GM18861 (cell line): Measurements from ENCODE around the gene CAPN13.

Experiments used
- ATAC-seq: cut with Tn5 transposase; IDR thresholded peaks from one replicate; pipeline ENCODE4 v1.9.1; 2021; ENCODE audit not compliant: unreplicated experiment

Gene CAPN13

DNA sequence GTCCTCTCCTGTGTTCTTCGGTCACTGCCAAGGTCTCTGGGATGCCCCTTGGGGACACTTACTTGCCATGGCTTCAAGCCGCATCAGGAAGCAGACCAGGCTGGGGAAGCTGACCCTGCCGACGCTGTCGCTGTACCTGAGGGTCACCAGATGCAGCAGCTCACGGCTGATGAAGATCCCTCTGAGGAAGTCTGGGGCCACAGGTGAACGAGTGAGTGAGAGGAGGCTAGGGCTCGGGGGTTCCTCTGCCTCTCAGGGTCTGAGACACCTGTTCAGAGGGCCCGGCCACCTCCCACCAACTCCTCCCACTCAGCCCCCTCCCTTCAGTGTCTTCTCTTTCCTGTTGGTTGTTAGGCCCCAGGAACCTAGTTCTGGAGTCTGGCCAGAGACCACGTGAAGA is 74.9 kb downstream of the CAPN13 start:
- no peak for ATAC-seq

DNA sequence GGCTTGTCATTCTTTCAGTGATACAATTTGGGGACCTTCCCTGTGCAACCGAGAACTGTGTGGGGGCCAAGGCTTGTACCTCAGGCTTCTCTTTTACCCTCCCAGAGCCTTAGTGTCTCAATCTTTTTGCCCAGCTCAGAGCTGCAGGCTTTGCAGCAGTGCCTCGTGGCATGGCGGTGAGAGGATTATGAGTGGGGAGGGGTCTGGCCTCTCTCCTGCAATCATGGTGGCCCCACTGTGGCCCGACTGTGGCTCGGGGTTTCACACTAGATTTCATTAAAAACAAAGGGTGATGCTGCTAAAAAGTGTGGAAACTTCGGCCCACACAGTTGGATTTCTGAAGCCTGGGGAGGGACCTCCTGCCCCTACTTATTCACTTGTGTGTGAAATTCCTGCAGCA is 75.5 kb downstream of the CAPN13 start:
- no peak for ATAC-seq

GRCh38 chr2:30730736-30731647 is 76.3 kb downstream of the CAPN13 start:
- ATAC-seq = no peak

- no peak for ATAC-seq
These were observed 78.2 kb downstream of the CAPN13 start for GRCh38 chr2:30729031-30729430.

GRCh38 chr2:30722936-30723725 is 84.1 kb downstream of the CAPN13 start:
- ATAC-seq = no peak

DNA sequence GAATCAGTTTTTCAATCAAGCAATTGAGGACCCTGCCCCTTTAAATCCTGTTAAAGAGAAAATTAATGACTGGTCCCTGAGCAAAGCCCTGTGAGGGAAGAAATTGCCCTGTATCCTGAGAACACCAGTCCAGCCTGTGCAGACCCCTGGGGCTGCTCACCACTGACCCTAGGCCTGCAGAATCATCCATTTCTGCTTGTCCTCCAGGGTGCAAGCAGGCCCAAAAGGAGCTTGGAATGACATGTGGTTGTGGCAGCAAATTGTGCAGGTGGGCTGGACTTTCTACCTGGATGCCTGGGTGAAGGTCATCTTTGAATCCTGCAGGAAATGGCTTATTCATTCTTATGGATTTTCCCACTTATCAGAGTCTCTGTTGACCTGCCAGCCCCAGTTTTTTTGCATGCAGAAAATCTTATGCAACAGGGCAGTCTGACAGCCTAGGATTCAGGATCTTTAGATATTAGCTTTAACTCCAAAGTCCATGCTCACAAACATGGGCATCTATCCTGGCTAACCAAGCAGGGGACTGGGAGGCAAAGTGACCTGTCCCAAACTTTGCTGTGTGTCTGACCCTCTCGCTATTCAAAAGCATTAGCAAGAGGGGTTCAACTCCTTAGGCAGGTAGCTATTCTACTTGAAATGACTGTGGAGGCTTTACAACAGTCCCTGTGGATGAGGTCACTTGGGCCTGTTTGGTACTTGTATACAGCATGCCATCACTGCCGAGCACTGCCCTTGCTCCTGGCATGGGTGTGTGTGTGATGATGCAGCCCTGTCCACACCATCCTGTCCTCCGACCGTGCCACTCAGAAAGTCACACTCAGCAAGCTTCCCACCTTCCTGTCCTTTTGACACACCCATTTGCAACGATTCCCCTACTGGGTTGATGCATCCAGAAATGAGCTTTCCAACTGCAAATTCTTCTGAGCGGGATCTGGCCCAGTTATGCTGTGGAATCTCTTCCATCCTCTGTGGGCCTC is 85.3 kb downstream of the CAPN13 start:
- no peak for ATAC-seq

DNA sequence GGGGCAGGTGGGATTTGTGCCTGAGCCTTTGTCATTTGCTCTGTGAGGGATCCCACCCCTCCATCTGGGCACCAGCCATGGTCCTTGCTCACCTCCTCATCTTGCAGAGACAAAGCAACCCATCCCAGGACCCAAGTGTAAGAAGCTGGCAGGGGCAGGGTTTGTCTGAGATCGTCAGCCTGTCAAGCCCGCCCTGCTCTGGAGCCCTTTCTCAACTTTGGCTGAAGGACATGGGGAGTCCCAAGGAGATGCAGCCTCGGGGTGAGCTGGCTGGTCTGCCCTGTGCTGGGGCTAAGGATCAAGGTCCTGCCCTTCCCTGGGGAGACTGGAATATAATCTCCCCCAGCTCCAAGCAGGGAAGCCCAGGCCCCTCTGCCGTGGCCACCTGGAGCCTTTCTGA is 86.0 kb downstream of the CAPN13 start:
- ATAC-seq = no peak

GRCh38 chr2:30717081-30717650 is 90.1 kb downstream of the CAPN13 start:
- ATAC-seq = no peak

- ATAC-seq = no peak
These were observed 90.9 kb downstream of the CAPN13 start for GRCh38 chr2:30716123-30716900.

GRCh38 chr2:30714811-30715709 is 92.2 kb downstream of the CAPN13 start:
- ATAC-seq = no peak

GRCh38 chr2:30713698-30714097 is 93.5 kb downstream of the CAPN13 start:
- no peak for ATAC-seq

DNA sequence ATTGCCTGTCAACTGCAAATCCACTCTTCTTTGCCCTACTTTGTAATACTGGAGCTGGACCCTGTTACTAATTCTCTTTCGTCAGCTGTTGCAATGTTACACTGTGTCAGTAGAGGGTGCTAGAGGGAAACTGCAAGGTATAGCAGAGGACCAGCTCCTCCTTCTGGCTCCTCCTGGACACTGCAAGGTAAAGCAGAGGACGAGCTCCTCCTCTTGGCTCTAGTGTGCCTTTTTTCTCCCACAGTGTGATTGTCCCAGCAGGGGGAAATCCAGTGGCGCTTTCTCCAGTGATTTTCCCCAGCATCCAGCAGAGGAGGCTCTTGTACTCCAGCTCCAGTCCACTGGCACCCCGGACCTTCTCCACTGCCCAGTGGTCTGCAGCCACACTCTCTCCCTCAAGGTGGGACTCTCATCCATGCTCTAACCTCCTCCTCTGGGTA is 95.6 kb downstream of the CAPN13 start:
- peak; percentile 77 for ATAC-seq

- ATAC-seq = no peak
These were observed 96.8 kb downstream of the CAPN13 start for GRCh38 chr2:30710461-30710860.

- ATAC-seq = no peak
These were observed 97.2 kb downstream of the CAPN13 start for GRCh38 chr2:30710016-30710415.

DNA sequence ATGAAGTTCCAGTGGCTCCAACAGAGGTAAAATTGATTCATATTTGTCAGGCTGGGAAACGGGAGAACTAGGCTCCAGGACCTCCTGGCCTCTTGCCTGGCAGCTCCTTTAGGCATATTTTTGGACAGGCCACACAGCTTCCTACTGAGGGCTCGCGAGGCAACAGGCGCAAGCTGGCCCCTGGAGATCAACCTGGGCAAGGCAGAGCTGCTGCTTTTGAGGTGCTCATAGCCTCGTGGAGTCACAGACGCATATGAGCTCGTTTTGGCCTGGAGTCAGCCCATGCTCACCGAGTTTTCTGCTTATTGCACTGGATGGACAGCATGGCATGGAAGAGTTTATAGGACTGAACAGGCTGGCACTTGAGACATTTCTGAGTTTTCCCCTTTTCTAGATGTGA is 97.7 kb downstream of the CAPN13 start:
- no peak for ATAC-seq

DNA sequence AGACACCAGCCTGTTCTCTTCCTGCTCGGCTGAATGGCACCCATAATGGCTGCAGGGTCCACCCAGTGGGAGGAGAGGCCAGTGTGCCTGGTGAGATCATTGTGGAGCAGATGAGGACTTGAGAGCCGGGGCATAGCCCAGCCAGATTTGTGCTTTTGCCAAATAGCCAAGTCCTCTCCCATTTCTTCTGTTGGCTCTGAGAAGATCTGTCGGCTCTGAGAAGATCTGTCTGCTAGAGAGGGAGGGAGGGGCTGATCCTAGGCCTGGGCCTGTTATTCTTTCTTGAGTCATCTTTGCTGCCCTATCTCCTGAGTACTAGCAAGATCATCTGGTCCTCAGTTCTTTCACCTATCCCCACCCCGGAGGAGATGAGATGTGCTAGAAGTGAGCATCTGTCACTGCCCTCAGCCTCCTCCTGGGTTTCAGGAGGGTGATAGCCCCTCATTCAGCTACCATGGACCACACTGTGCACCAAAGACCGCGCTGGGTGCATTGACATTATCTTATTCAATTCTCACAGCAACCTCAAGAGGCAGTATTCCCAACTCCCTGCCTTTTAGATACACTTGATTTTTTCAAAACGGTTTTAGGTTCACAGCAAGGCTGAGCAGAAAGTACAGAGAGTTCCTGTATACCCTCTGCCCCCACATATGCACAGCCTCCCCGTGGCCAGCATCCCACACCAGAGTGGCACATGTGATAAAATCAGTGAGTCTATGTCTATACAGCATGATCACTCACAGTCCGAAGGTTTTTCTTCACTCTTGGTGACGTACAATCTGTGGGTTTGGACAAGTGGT is 98.6 kb downstream of the CAPN13 start:
- ATAC-seq = no peak

DNA sequence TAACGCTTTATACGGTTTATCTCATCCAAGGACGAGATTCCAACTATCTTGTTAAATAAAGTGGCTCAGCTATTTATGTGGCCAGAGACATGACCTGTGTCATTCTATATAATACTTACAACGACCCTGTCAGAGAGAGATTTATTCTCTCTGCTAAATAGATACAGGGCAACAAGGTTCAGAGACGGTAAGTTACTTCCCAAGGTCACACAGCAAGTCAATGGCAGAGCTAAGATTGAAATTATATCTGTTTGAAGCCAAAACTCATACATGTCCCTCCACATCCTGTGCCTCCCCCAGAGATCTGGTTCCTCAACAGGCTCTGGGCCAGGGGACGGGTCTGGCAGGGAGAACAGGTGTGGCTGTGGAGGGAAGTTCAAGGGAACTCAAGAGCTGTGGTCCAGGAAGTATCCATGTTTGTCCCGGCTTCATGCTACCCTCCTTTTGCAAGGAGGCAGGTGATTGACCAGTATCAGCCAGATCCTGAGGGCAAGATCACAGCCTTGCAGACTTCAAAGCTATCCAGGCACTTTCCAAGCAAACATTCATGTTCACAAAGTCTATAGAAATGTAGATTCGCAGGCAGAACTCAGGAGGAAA is 99.8 kb downstream of the CAPN13 start:
- ATAC-seq = no peak
